GM12891 (cell line): ENCODE measurements around the gene BCL3.

Experiments used
- POLR2A ChIP-seq: IDR thresholded peaks from 2 replicates; pipeline ENCODE4 v1.6.1; 2011; ENCODE audit warnings: low read depth, low read length, control low read depth
- POLR2AphosphoS5 ChIP-seq: IDR thresholded peaks from 2 replicates; pipeline ENCODE4 v1.6.1; 2011; ENCODE audit warnings: low read depth, low read length, control low read depth
- SPI1 ChIP-seq: IDR thresholded peaks from 2 replicates; pipeline ENCODE4 v1.6.1; 2011; ENCODE audit warnings: low read depth, low read length, control low read depth
- TAF1 ChIP-seq: IDR thresholded peaks from 2 replicates; pipeline ENCODE4 v1.6.1; 2011; ENCODE audit warnings: low read depth, low read length, control low read depth

- TF ChIP-seq POLR2A = no peak
- no peak for TF ChIP-seq POLR2AphosphoS5
- no peak for TF ChIP-seq TAF1
- no peak for TF ChIP-seq SPI1
These were observed 35.5 kb upstream of the BCL3 start for GRCh38 chr19:44712864-44713515.
